ENCODE measurements around the gene BABAM1.
A peak's percentile ranks its signal among the peaks of the same experiment; 100 is the strongest.
"Not testable (repeated sequence)": the region's sequence is repeated elsewhere in the genome, so short reads cannot be mapped to it uniquely, and the experiment has no call there.

Gene BABAM1

GRCh38 chr19:17274892-17275291 lies 7.6 kb downstream of the BABAM1 start:
- H2BK120ac ChIP-seq (ENCODE audit: low read depth, low read length); H4K5ac ChIP-seq (ENCODE audit: low read length); H3K79me1 ChIP-seq (ENCODE audit: low read length); H3K23ac ChIP-seq (ENCODE audit: low read length); H3K18ac ChIP-seq (ENCODE audit: low read length); H2BK5ac ChIP-seq (ENCODE audit: low read length); H2AK5ac ChIP-seq (ENCODE audit: low read length); H3K9ac ChIP-seq (ENCODE audit: low read length); H4K8ac ChIP-seq (ENCODE audit: low read depth, low read length); H3K79me2 ChIP-seq (ENCODE audit: control insufficient read depth, insufficient read depth, low read length); H3K4ac ChIP-seq (ENCODE audit: low read depth, low read length); H3K27me3 ChIP-seq (ENCODE audit: insufficient read depth, low read length, poor library complexity); DNase-seq; H2BK15ac ChIP-seq (replicated peaks; ENCODE audit: low read depth); H3K4me1 ChIP-seq (ENCODE audit: control insufficient read depth, low read depth, low read length); H3K4me2 ChIP-seq (ENCODE audit: low read length); H3K56ac ChIP-seq (ENCODE audit: low read length); H3K4me3 ChIP-seq (ENCODE audit: low read length); H3K27ac ChIP-seq (ENCODE audit: low read depth, low read length): not testable (repeated sequence)
- peaks cover 18% of the 10 kb centered on the region for H3K36me3 ChIP-seq (ENCODE audit: control insufficient read depth, insufficient read depth, low read length)
- no CpG with 5 or more reads among the region's 3 CpGs for WGBS (ENCODE audit: extremely low coverage, insufficient coverage, low lambda C conversion rate)

- Histone ChIP-seq H3K9ac (ENCODE audit: low read length) (no peak overlapping the region), H3K23ac (ENCODE audit: low read length) (no peak overlapping the region), H4K5ac (ENCODE audit: low read length) (no peak overlapping the region), H3K79me1 (ENCODE audit: low read length) (no peaks in the 10 kb centered on the region), H3K27ac (ENCODE audit: low read depth, low read length) (no peak overlapping the region), H4K8ac (ENCODE audit: low read depth, low read length) (no peak overlapping the region), H3K4me3 (ENCODE audit: low read length) (no peak overlapping the region), H3K79me2 (ENCODE audit: control insufficient read depth, insufficient read depth, low read length) (no peaks in the 10 kb centered on the region), H2AK5ac (ENCODE audit: low read length) (no peak overlapping the region), H3K4me1 (ENCODE audit: control insufficient read depth, low read depth, low read length) (no peaks in the 10 kb centered on the region), H3K4me2 (ENCODE audit: low read length) (no peak overlapping the region), H3K27me3 (ENCODE audit: insufficient read depth, low read length, poor library complexity) (no peaks in the 10 kb centered on the region), H3K18ac (ENCODE audit: low read length) (no peak overlapping the region), H2BK15ac (replicated peaks; ENCODE audit: low read depth) (no peak overlapping the region), H3K56ac (ENCODE audit: low read length) (no peak overlapping the region), H3K4ac (ENCODE audit: low read depth, low read length) (no peak overlapping the region), H2BK120ac (ENCODE audit: low read depth, low read length) (no peak overlapping the region), H2BK5ac (ENCODE audit: low read length) (no peak overlapping the region), H3K36me3 (ENCODE audit: control insufficient read depth, insufficient read depth, low read length) (peaks cover 18% of the 10 kb centered on the region)
- WGBS (ENCODE audit: extremely low coverage, insufficient coverage, low lambda C conversion rate), result no CpG with 5 or more reads among the region's 19 CpGs
- no peak for DNase-seq
Measured at GRCh38 chr19:17275441-17276175, 8.4 kb downstream of the BABAM1 start.

- H3K27me3 ChIP-seq (ENCODE audit: insufficient read depth, low read length, poor library complexity), result no peaks in the 10 kb centered on the region
- H3K79me1 ChIP-seq (ENCODE audit: low read length), result no peaks in the 10 kb centered on the region
- peaks cover 10% of the 10 kb centered on the region for H3K36me3 ChIP-seq (ENCODE audit: control insufficient read depth, insufficient read depth, low read length)
- no peak overlapping the region for H2AK5ac ChIP-seq (ENCODE audit: low read length)
- no peak overlapping the region for H3K4me3 ChIP-seq (ENCODE audit: low read length)
- H4K5ac ChIP-seq (ENCODE audit: low read length), result no peak overlapping the region
- no peak for DNase-seq
- no peak overlapping the region for H3K56ac ChIP-seq (ENCODE audit: low read length)
- no peak overlapping the region for H2BK5ac ChIP-seq (ENCODE audit: low read length)
- no peak overlapping the region for H3K4ac ChIP-seq (ENCODE audit: low read depth, low read length)
- H2BK120ac ChIP-seq (ENCODE audit: low read depth, low read length), result no peak overlapping the region
- H3K4me1 ChIP-seq (ENCODE audit: control insufficient read depth, low read depth, low read length), result no peaks in the 10 kb centered on the region
- no CpG with 5 or more reads among the region's 3 CpGs for WGBS (ENCODE audit: extremely low coverage, insufficient coverage, low lambda C conversion rate)
- no peak overlapping the region for H2BK15ac ChIP-seq (replicated peaks; ENCODE audit: low read depth)
- no peak overlapping the region for H3K9ac ChIP-seq (ENCODE audit: low read length)
- no peak overlapping the region for H4K8ac ChIP-seq (ENCODE audit: low read depth, low read length)
- H3K79me2 ChIP-seq (ENCODE audit: control insufficient read depth, insufficient read depth, low read length), result no peaks in the 10 kb centered on the region
- H3K23ac ChIP-seq (ENCODE audit: low read length), result no peak overlapping the region
- H3K18ac ChIP-seq (ENCODE audit: low read length), result no peak overlapping the region
- H3K4me2 ChIP-seq (ENCODE audit: low read length), result no peak overlapping the region
- H3K27ac ChIP-seq (ENCODE audit: low read depth, low read length), result no peak overlapping the region
Measured at GRCh38 chr19:17279436-17279835, 12.2 kb downstream of the BABAM1 start.

- no peaks in the 10 kb centered on the region for H3K79me2 ChIP-seq (ENCODE audit: control insufficient read depth, insufficient read depth, low read length)
- H2BK15ac ChIP-seq (replicated peaks; ENCODE audit: low read depth), result no peak within 1 kb of the TSS
- H3K23ac ChIP-seq (ENCODE audit: low read length), result peak within 1 kb of the TSS; percentile 0
- H4K8ac ChIP-seq (ENCODE audit: low read depth, low read length), result no peak within 1 kb of the TSS
- peak within 1 kb of the TSS; percentile 83 for H3K56ac ChIP-seq (ENCODE audit: low read length)
- WGBS (ENCODE audit: extremely low coverage, insufficient coverage, low lambda C conversion rate), result no CpG with 5 or more reads among the region's 75 CpGs
- no peak for DNase-seq
- peak within 1 kb of the TSS; percentile 25 for H3K4me3 ChIP-seq (ENCODE audit: low read length)
- peaks cover 6% of the 10 kb centered on the region for H3K36me3 ChIP-seq (ENCODE audit: control insufficient read depth, insufficient read depth, low read length)
- H3K4me1 ChIP-seq (ENCODE audit: control insufficient read depth, low read depth, low read length), result no peaks in the 10 kb centered on the region
- no peak within 1 kb of the TSS for H3K27ac ChIP-seq (ENCODE audit: low read depth, low read length)
- H3K27me3 ChIP-seq (ENCODE audit: insufficient read depth, low read length, poor library complexity), result no peaks in the 10 kb centered on the region
- no peak within 1 kb of the TSS for H4K5ac ChIP-seq (ENCODE audit: low read length)
- H3K79me1 ChIP-seq (ENCODE audit: low read length), result no peaks in the 10 kb centered on the region
- H3K18ac ChIP-seq (ENCODE audit: low read length), result no peak within 1 kb of the TSS
- no peak within 1 kb of the TSS for H2BK5ac ChIP-seq (ENCODE audit: low read length)
- peak within 1 kb of the TSS; percentile 16 for H3K4me2 ChIP-seq (ENCODE audit: low read length)
- no peak within 1 kb of the TSS for H3K4ac ChIP-seq (ENCODE audit: low read depth, low read length)
- H2BK120ac ChIP-seq (ENCODE audit: low read depth, low read length), result no peak within 1 kb of the TSS
- H3K9ac ChIP-seq (ENCODE audit: low read length), result peak within 1 kb of the TSS; percentile 66
- no peak within 1 kb of the TSS for H2AK5ac ChIP-seq (ENCODE audit: low read length)
Measured at GRCh38 chr19:17281391-17282304, 14.4 kb downstream of the BABAM1 start, which contains the start of gene ANKLE1. Gene ANKLE1 (plus strand): TSS chr19:17281901. CDS start chr19:17281921, 20 bp downstream.

- no peaks in the 10 kb centered on the region for H3K4me1 ChIP-seq (ENCODE audit: control insufficient read depth, low read depth, low read length)
- no peak overlapping the region for H4K5ac ChIP-seq (ENCODE audit: low read length)
- peak overlapping the region; percentile 0 for H3K23ac ChIP-seq (ENCODE audit: low read length)
- H3K36me3 ChIP-seq (ENCODE audit: control insufficient read depth, insufficient read depth, low read length), result peaks cover 3% of the 10 kb centered on the region
- no CpG with 5 or more reads among the region's 45 CpGs for WGBS (ENCODE audit: extremely low coverage, insufficient coverage, low lambda C conversion rate)
- no peak overlapping the region for H2BK120ac ChIP-seq (ENCODE audit: low read depth, low read length)
- peak; percentile 89 for DNase-seq
- no peak overlapping the region for H2BK5ac ChIP-seq (ENCODE audit: low read length)
- H3K9ac ChIP-seq (ENCODE audit: low read length), result peak overlapping the region; percentile 66
- no peak overlapping the region for H3K4ac ChIP-seq (ENCODE audit: low read depth, low read length)
- no peaks in the 10 kb centered on the region for H3K79me1 ChIP-seq (ENCODE audit: low read length)
- H3K27me3 ChIP-seq (ENCODE audit: insufficient read depth, low read length, poor library complexity), result no peaks in the 10 kb centered on the region
- peak overlapping the region; percentile 25 for H3K4me3 ChIP-seq (ENCODE audit: low read length)
- no peak overlapping the region for H3K27ac ChIP-seq (ENCODE audit: low read depth, low read length)
- no peaks in the 10 kb centered on the region for H3K79me2 ChIP-seq (ENCODE audit: control insufficient read depth, insufficient read depth, low read length)
- peak overlapping the region; percentile 16 for H3K4me2 ChIP-seq (ENCODE audit: low read length)
- H3K18ac ChIP-seq (ENCODE audit: low read length), result no peak overlapping the region
- no peak overlapping the region for H2AK5ac ChIP-seq (ENCODE audit: low read length)
- no peak overlapping the region for H2BK15ac ChIP-seq (replicated peaks; ENCODE audit: low read depth)
- H3K56ac ChIP-seq (ENCODE audit: low read length), result peak overlapping the region; percentile 83
- no peak overlapping the region for H4K8ac ChIP-seq (ENCODE audit: low read depth, low read length)
Measured at GRCh38 chr19:17282488-17283125, 15.4 kb downstream of the BABAM1 start.
